ENCODE measurements around the gene KAZN.

The KAZN gene

DNA sequence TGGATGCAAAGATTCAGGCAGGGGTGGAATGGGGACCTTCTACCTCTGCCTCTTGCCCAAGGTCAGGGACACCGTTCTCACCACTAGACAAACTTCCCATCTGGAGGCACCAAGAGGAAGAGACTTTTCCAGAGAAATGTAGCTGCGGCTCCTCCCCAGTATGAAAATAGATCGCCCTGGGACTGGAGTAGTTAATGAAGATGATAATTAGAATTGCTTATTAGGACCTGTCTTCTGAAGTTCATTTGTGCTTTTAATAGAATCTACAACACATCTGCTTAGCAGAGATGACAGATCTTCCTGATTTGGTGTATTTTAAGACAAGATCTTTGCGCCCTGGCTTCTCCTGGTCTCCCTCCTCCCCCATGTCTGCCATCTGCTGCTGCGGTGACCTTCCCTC is 266.6 kb downstream of the KAZN start (continued):
- no peak for TF ChIP-seq ZNF184 (tag by site-specific recombination; IDR thresholded peaks at IDR 0.05)
- TF ChIP-seq, protein P1, sequence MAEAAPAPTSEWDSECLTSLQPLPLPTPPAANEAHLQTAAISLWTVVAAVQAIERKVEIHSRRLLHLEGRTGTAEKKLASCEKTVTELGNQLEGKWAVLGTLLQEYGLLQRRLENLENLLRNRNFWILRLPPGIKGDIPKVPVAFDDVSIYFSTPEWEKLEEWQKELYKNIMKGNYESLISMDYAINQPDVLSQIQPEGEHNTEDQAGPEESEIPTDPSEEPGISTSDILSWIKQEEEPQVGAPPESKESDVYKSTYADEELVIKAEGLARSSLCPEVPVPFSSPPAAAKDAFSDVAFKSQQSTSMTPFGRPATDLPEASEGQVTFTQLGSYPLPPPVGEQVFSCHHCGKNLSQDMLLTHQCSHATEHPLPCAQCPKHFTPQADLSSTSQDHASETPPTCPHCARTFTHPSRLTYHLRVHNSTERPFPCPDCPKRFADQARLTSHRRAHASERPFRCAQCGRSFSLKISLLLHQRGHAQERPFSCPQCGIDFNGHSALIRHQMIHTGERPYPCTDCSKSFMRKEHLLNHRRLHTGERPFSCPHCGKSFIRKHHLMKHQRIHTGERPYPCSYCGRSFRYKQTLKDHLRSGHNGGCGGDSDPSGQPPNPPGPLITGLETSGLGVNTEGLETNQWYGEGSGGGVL (tag by site-specific recombination; IDR thresholded peaks at IDR 0.05) = no peak

DNA sequence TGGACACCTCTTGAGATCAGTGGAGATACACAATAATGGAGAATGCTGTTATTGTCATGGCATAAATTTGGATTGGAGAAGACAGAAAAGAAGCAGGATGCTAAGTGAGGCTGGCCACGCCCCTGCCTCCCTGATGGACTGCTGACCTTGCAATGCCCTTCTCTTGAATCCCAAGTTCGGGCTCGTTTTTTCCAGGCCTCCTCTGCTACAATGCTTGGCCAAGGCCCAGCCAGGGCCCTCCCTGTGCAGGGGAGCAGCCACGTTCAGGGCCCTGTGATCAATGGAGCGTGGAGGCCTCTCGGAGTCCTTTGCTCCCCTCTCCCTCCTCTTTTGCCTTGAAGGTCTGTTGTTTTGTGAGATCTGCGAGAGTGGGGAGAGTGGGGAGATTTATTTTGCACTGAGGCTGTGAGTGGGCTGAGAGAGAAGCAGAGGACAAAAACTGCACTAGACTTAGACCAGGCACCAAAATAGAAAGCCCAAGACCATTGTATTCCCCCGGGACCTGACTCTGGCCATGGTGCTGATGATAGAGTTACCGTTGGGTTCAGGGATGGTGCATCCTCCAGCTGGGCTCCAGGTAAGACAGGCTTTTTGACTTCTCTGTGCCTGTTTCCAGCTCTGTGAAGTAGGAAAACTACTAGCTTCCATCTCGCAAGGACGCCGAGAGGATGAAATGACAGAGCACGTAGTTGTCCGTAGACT is 268.6 kb downstream of the KAZN start:
- no peak overlapping the region for H3K27ac ChIP-seq (ENCODE audit: extremely low read depth, low read depth, low read length)
- H3K36me3 ChIP-seq (ENCODE audit: control insufficient read depth in 2 of 2, insufficient read depth in 1 of 2, low read length in 2 of 2) = no peaks in the 10 kb centered on the region
- POLR2A ChIA-PET = interaction anchor here (0.7 kb wide), 1 partner anchor 114 kb away, joined by 6 read pairs; no protein-coding TSS in a partner anchor
- no peaks in the 10 kb centered on the region for H3K4me1 ChIP-seq (ENCODE audit: control insufficient read depth, insufficient read depth, low read length)
- TF ChIP-seq, protein P2, sequence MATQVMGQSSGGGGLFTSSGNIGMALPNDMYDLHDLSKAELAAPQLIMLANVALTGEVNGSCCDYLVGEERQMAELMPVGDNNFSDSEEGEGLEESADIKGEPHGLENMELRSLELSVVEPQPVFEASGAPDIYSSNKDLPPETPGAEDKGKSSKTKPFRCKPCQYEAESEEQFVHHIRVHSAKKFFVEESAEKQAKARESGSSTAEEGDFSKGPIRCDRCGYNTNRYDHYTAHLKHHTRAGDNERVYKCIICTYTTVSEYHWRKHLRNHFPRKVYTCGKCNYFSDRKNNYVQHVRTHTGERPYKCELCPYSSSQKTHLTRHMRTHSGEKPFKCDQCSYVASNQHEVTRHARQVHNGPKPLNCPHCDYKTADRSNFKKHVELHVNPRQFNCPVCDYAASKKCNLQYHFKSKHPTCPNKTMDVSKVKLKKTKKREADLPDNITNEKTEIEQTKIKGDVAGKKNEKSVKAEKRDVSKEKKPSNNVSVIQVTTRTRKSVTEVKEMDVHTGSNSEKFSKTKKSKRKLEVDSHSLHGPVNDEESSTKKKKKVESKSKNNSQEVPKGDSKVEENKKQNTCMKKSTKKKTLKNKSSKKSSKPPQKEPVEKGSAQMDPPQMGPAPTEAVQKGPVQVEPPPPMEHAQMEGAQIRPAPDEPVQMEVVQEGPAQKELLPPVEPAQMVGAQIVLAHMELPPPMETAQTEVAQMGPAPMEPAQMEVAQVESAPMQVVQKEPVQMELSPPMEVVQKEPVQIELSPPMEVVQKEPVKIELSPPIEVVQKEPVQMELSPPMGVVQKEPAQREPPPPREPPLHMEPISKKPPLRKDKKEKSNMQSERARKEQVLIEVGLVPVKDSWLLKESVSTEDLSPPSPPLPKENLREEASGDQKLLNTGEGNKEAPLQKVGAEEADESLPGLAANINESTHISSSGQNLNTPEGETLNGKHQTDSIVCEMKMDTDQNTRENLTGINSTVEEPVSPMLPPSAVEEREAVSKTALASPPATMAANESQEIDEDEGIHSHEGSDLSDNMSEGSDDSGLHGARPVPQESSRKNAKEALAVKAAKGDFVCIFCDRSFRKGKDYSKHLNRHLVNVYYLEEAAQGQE (tag by site-specific recombination; IDR thresholded peaks at IDR 0.05) = peak; percentile 87
- TF ChIP-seq, protein P3, sequence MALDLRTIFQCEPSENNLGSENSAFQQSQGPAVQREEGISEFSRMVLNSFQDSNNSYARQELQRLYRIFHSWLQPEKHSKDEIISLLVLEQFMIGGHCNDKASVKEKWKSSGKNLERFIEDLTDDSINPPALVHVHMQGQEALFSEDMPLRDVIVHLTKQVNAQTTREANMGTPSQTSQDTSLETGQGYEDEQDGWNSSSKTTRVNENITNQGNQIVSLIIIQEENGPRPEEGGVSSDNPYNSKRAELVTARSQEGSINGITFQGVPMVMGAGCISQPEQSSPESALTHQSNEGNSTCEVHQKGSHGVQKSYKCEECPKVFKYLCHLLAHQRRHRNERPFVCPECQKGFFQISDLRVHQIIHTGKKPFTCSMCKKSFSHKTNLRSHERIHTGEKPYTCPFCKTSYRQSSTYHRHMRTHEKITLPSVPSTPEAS (tag by site-specific recombination; IDR thresholded peaks at IDR 0.05) = no peak
- H3K9me3 ChIP-seq (ENCODE audit: control insufficient read depth, insufficient read depth, low read depth, low read length) = no peaks in the 10 kb centered on the region
- CTCF ChIA-PET = no interaction called here
- no peak overlapping the region for H3K4me3 ChIP-seq (ENCODE audit: low read depth, low read length)

DNA sequence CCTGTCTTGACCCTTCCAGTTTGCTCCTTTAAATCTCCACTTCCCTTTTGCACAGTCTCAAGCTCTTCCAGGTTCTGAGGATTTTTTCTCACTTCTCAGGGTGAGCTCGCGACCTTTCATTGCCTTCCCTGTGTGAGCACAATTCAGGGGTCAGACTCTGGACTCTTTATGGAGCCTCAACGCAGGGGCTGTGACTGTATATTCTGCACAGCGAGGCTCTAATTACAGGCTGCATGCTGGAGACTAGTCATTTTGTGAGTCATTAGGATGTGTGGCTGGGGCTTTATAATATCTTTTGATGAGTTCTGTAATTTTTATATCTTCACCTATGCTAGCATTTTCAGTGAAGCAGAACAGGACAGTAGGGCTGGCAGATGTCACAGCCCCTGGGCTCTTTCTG is 270.7 kb downstream of the KAZN start:
- no peaks in the 10 kb centered on the region for H3K4me1 ChIP-seq (ENCODE audit: control insufficient read depth, insufficient read depth, low read length)
- no peaks in the 10 kb centered on the region for H3K36me3 ChIP-seq (ENCODE audit: control insufficient read depth in 2 of 2, insufficient read depth in 1 of 2, low read length in 2 of 2)
- H3K4me3 ChIP-seq (ENCODE audit: low read depth, low read length) = no peak overlapping the region
- no peaks in the 10 kb centered on the region for H3K9me3 ChIP-seq (ENCODE audit: control insufficient read depth, insufficient read depth, low read depth, low read length)
- ChIA-PET CTCF (interaction anchor here (1.1 kb wide), 1 partner anchor 13 kb away, joined by 3 read pairs; no protein-coding TSS in a partner anchor), POLR2A (no interaction called here)
- no peak overlapping the region for H3K27ac ChIP-seq (ENCODE audit: extremely low read depth, low read depth, low read length)
- TF ChIP-seq BCL11B (tag by site-specific recombination; IDR thresholded peaks at IDR 0.05; ENCODE audit: low read depth) (no peak), ZNF140 (tag by site-specific recombination; IDR thresholded peaks at IDR 0.05) (no peak), ZIC2 (tag by site-specific recombination; IDR thresholded peaks at IDR 0.05) (peak; percentile 36), SP7 (tag by site-specific recombination; IDR thresholded peaks at IDR 0.05) (peak; percentile 94)

DNA sequence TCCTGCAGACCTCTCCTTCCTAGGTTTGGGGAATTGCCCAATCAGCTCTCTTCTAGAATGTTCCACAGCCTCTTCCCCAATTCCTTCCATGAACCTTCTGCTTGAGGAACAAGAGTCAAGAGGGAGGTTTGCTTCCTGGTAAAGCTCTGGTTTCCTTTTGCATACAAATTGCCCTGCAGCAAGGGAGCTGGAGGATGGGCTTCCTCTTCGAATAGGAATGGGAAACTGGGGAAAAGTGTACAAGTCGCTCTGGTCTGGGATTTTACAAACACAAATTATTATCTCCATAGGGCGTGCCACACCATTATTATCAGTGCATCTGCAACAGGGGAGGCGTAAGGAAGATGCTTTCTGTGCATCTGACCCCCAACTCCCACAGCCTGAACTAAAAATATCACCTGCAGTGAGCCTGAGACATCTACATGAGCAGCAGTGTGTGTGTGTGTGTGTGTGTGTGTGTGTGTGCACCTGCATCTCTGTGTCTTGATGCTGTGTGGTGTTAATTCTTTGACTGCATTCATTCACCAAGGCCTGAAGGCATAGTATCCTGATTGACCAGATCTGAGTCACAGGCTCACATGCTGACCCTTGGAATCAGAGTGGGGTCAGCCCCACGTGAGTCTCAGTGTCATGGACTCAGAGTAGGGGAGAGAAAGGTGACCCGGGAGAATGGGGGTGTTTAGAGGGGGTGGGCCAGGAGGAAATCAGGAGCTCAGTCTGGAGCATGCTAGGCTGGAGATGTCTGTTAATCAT is 272.9 kb downstream of the KAZN start:
- TF ChIP-seq ZNF423 (tag by site-specific recombination; IDR thresholded peaks at IDR 0.05) = no peak
- TF ChIP-seq ZNF10 (tag by site-specific recombination; IDR thresholded peaks at IDR 0.05) = no peak
- TF ChIP-seq ZNF23 (tag by site-specific recombination; IDR thresholded peaks at IDR 0.05; ENCODE audit: borderline replicate concordance) = no peak
- no peak for TF ChIP-seq ZSCAN30 (tag by site-specific recombination; IDR thresholded peaks at IDR 0.05)
- TF ChIP-seq WT1 (tag by site-specific recombination; IDR thresholded peaks at IDR 0.05) = no peak
- no peak for TF ChIP-seq ZNF341 (tag by site-specific recombination; IDR thresholded peaks at IDR 0.05; ENCODE audit: low read depth)
- H3K9me3 ChIP-seq (ENCODE audit: control insufficient read depth, insufficient read depth, low read depth, low read length) = no peaks in the 10 kb centered on the region
- no peak overlapping the region for H3K27ac ChIP-seq (ENCODE audit: extremely low read depth, low read depth, low read length)
- CTCF ChIA-PET = interaction anchor here (1.1 kb wide), 1 partner anchor 44 kb away, joined by 3 read pairs; no protein-coding TSS in a partner anchor
- no peaks in the 10 kb centered on the region for H3K4me1 ChIP-seq (ENCODE audit: control insufficient read depth, insufficient read depth, low read length)
- POLR2A ChIA-PET = no interaction called here
- H3K36me3 ChIP-seq (ENCODE audit: control insufficient read depth in 2 of 2, insufficient read depth in 1 of 2, low read length in 2 of 2) = no peaks in the 10 kb centered on the region
- no peak overlapping the region for H3K4me3 ChIP-seq (ENCODE audit: low read depth, low read length)

Measured in HEK293 (cell line).